ENCODE measurements around the gene PHACTR1. TPM values are rescaled to one million over a fixed set of nuclear protein-coding genes. Genes with fewer than 3 reads are reported as not detected.

The PHACTR1 gene
- total RNA-seq, 4 donors from 2014 or later = 2.6 to 11.2 (median 4.9) TPM

DNA sequence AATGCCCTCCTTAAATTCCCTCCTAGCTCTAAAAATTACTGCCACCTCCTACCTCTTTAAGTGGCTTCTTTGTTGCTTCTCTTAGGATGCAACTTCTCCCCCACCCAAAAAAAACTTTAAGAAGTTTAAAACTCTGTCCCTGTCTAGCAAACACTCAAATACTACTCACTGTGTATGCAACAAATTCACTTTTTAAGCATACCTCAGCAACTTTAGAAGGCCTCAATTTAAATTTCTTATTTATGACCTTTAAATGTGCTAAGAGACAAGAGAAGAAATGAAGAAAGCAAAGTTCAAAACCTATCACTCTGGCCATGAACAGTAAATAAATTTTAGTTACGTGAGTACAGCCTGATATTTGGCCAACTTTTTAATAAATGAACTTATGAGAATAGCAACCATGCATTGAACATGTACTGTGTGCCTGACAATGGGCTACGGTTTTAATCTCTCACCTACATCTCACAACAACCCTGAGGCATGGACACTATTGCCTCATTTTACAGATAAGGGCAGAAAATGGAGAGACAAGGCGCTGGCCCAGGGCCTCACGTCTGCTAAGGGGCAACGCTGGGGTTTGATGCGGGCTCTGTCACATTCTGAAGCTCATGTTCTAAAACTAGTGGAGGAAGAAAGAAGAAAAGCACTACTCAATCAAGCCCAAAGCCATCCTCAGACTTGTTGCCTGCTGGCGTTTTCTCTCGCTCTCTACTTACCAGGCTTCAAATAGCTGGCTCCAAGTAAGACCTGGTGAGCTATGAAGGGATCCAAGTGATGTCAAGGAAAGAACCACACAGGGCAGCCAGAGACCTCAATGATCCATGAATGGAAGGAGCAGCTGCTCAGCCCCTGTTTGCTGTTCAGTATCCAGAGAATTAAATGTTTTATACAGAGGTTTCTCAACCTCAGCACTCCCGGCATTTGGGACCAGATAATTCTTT lies 512.0 kb downstream of the PHACTR1 start:
- TF ChIP-seq, protein P1, sequence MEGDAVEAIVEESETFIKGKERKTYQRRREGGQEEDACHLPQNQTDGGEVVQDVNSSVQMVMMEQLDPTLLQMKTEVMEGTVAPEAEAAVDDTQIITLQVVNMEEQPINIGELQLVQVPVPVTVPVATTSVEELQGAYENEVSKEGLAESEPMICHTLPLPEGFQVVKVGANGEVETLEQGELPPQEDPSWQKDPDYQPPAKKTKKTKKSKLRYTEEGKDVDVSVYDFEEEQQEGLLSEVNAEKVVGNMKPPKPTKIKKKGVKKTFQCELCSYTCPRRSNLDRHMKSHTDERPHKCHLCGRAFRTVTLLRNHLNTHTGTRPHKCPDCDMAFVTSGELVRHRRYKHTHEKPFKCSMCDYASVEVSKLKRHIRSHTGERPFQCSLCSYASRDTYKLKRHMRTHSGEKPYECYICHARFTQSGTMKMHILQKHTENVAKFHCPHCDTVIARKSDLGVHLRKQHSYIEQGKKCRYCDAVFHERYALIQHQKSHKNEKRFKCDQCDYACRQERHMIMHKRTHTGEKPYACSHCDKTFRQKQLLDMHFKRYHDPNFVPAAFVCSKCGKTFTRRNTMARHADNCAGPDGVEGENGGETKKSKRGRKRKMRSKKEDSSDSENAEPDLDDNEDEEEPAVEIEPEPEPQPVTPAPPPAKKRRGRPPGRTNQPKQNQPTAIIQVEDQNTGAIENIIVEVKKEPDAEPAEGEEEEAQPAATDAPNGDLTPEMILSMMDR (IDR thresholded peaks at IDR 0.05; ENCODE audit: low read depth) = no peak

GRCh38 chr6:13229205-13230085 lies 512.9 kb downstream of the PHACTR1 start:
- TF ChIP-seq, protein P1 (IDR thresholded peaks at IDR 0.05; ENCODE audit: low read depth) = no peak

DNA sequence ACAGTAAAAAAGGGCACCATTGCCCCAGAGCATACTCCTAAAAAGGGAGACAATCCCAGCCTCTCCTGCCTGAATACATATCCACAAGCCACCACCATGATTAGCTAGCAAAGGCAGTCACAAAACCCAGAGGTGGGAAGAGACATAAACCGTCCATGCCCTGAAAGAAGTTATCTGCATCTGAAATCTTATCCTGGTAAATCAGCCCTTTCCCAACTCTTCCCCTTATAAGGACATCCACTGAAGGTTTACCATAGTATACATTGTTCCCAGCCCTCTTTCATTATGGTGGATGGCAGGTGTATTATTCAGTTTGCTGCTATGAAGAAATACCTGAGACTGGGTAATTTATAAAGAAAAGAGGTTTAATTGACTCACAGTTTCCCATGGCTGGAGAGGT lies 516.5 kb downstream of the PHACTR1 start:
- TF ChIP-seq, protein P1 (IDR thresholded peaks at IDR 0.05; ENCODE audit: low read depth) = no peak

DNA sequence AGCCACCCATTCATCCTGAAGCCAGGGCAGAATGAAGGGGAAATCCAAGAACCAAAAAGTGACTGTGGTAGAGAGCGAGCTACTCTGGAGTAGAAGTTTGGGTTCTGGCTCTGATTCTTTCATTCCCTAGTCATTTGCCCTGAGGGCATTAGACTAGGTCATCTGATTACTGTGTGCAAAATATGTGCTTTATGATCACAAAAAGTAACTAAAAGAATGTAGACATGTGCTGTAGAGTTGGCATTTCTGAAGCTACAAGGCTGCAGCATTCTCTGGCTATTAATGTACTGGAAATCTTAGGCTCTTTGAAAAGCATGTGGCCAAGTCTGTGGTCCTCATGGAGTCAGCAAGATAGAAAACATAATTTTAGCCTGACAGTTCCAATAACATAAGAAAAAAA lies 517.6 kb downstream of the PHACTR1 start:
- TF ChIP-seq, protein P1 (IDR thresholded peaks at IDR 0.05; ENCODE audit: low read depth) = no peak

DNA sequence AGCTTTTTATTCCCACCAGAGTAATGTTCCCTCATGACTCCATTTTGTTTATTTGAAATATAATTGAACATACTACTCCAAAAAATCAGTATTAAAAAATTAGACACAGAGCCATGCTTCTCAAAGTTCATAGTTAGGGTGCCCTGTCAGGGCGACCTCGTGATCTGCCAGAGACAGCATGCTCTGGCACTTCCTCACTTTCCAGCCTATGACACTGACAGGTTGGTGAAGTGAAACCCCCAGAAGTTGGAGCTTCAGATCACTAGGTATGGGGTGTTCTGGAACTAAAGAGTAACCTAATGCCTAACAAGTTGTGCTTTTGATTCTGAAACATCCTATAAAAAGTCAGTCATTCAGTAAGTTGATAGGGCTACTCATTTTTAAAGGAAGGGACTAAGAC lies 518.8 kb downstream of the PHACTR1 start:
- TF ChIP-seq, protein P1 (IDR thresholded peaks at IDR 0.05; ENCODE audit: low read depth) = no peak

GRCh38 chr6:13237318-13237717 lies 520.8 kb downstream of the PHACTR1 start:
- TF ChIP-seq, protein P1 (IDR thresholded peaks at IDR 0.05; ENCODE audit: low read depth) = no peak

GRCh38 chr6:13238017-13238416 lies 521.5 kb downstream of the PHACTR1 start:
- TF ChIP-seq, protein P1 (IDR thresholded peaks at IDR 0.05; ENCODE audit: low read depth) = no peak

All from subcutaneous adipose tissue (tissue), 4 donors.